ENCODE data around the gene NFILZ.
"Not testable (repeated sequence)": the region's sequence is repeated elsewhere in the genome, so short reads cannot be mapped to it uniquely, and the experiment has no call there.

GRCh38 chr19:8622886-8623285, 7.5 kb upstream of the NFILZ start:
- TF ChIP-seq, protein P1, sequence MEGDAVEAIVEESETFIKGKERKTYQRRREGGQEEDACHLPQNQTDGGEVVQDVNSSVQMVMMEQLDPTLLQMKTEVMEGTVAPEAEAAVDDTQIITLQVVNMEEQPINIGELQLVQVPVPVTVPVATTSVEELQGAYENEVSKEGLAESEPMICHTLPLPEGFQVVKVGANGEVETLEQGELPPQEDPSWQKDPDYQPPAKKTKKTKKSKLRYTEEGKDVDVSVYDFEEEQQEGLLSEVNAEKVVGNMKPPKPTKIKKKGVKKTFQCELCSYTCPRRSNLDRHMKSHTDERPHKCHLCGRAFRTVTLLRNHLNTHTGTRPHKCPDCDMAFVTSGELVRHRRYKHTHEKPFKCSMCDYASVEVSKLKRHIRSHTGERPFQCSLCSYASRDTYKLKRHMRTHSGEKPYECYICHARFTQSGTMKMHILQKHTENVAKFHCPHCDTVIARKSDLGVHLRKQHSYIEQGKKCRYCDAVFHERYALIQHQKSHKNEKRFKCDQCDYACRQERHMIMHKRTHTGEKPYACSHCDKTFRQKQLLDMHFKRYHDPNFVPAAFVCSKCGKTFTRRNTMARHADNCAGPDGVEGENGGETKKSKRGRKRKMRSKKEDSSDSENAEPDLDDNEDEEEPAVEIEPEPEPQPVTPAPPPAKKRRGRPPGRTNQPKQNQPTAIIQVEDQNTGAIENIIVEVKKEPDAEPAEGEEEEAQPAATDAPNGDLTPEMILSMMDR (optimal IDR thresholded peaks at IDR 0.05 in 1 of 3, IDR thresholded peaks at IDR 0.05 in 1 of 3, conservative IDR thresholded peaks at IDR 0.05 in 1 of 3; ENCODE audit: extremely low read depth in 1 of 3, insufficient read depth in 2 of 3, low read length in 3 of 3), result not testable (repeated sequence)
- TF ChIP-seq EZH2 (IDR thresholded peaks at IDR 0.05; ENCODE audit: low read length), result not testable (repeated sequence)
